ENCODE measurements around the gene ZC3H12A. TPM values are rescaled to one million over a fixed set of nuclear protein-coding genes. Genes with fewer than 3 reads are reported as not detected.

The ZC3H12A gene
- total and polyA plus RNA-seq, 2 of the 8 experiments (the other 6 are each of a cell fraction or from before 2014, with no cell fraction given) = 7.4 to 10.0 TPM

DNA sequence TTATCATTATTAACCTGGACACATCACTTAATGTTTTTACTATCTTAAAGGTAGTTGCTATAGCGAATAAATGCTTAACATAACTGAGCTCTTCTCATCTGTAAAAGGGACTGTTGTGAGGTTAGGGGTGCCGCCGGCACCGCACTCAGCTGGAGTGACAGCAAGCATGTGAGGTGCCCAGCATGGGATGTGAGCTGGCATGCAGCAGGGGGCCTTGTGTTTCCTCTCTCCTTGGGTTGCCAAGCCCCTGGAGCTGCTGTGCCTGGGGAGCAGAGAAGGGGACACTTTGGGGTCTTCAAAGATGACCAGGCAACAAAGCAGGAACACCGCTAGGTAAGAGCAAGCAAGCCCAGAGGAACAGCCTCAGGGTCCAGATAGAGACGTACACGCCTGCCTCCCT, 2.1 kb upstream of the ZC3H12A start:
- no peak overlapping the region for H3K9ac ChIP-seq (replicated peaks in 1 of 4; ENCODE audit: extremely low read depth in 1 of 4, low read depth in 3 of 4, low read length in 3 of 4)
- H3K79me2 ChIP-seq (ENCODE audit: control insufficient read depth in 1 of 2, insufficient read depth in 2 of 2, low read length in 2 of 2) = peaks cover 0 to 11% of the 10 kb centered on the region in 2 experiments; a peak in 1 of 4 replicates
- H3K56ac ChIP-seq (replicated peaks; ENCODE audit: insufficient read length, low read depth, low read length) = no peak overlapping the region
- H2AFZ ChIP-seq (ENCODE audit: low read length) = no peak overlapping the region
- H3K23ac ChIP-seq (ENCODE audit: insufficient read length) = no peak overlapping the region
- peak overlapping the region; percentile 94; the same call in 1 of the 2 replicates for H2BK12ac ChIP-seq (ENCODE audit: low read depth, low read length)
- H3K27me3 ChIP-seq (replicated peaks in 1 of 4; ENCODE audit: control insufficient read depth in 3 of 4, extremely low read depth in 1 of 4, insufficient read depth in 3 of 4, low read length in 3 of 4) = peaks cover 1 to 13% (median 9%) of the 10 kb centered on the region in 4 experiments; a peak in 6 of 7 replicates
- 72% methylated on average over 7 of the region's 7 CpGs; no CpG with 5 or more reads in 1 of the 2 experiments for WGBS, 2 experiments (ENCODE audit: extremely low coverage in 1 of 2, insufficient coverage in 1 of 2, insufficient read length in 1 of 2, insufficient replicate concordance in 2 of 2, low coverage in 1 of 2, low lambda C conversion rate in 2 of 2, missing lambda C conversion rate in 1 of 2)
- 0 out of 2 replicates have a peak overlapping the region, but pooled peaks have one; percentile 88 for H2BK5ac ChIP-seq (ENCODE audit: low read depth, low read length)
- H3K4ac ChIP-seq (replicated peaks; ENCODE audit: insufficient read length, low read depth, low read length) = no peak overlapping the region
- peaks cover 8% of the 10 kb centered on the region for H3K23me2 ChIP-seq (ENCODE audit: low read depth, low read length)
- no peaks in the 10 kb centered on the region; a peak in 1 of 8 replicates for H3K36me3 ChIP-seq (ENCODE audit: control insufficient read depth in 2 of 4, insufficient read depth in 4 of 4, low read length in 3 of 4)
- no peaks in the 10 kb centered on the region for H3K9me3 ChIP-seq (ENCODE audit: insufficient read depth in 2 of 2, low read depth in 1 of 2, low read length in 1 of 2)
- H2BK20ac ChIP-seq (ENCODE audit: low read length) = no peak overlapping the region
- H3K27ac ChIP-seq (ENCODE audit: low read depth, low read length) = no peak overlapping the region
- peaks cover 0 to 10% of the 10 kb centered on the region in 2 experiments for H4K20me1 ChIP-seq (replicated peaks in 1 of 2; ENCODE audit: control insufficient read depth in 1 of 2, insufficient read depth in 2 of 2, low read length in 2 of 2)
- H3K18ac ChIP-seq (ENCODE audit: extremely low read depth, low read length) = no peak overlapping the region
- no peaks in the 10 kb centered on the region; the same call in 1 of the 2 replicates for H3K79me1 ChIP-seq (ENCODE audit: low read depth, low read length)
- peaks cover 6 to 46% (median 28%) of the 10 kb centered on the region in 4 experiments for H3K4me1 ChIP-seq (replicated peaks in 1 of 4; ENCODE audit: control insufficient read depth in 3 of 4, insufficient read depth in 4 of 4, low read length in 3 of 4)
- FAIRE-seq (no peak), DNase-seq (ENCODE audit: low read depth in 1 of 2, low spot score in 2 of 2) (no peak)
- no peak overlapping the region for H2BK120ac ChIP-seq (replicated peaks; ENCODE audit: low read depth, low read length)
- no peak overlapping the region for H3K14ac ChIP-seq (ENCODE audit: insufficient read length)
- no peak overlapping the region for H3K4me3 ChIP-seq (ENCODE audit: extremely low read depth in 1 of 4, insufficient read depth in 2 of 4, low read depth in 3 of 4, low read length in 4 of 4)
- H4K8ac ChIP-seq (ENCODE audit: extremely low read depth, insufficient read depth, low read length) = no peak overlapping the region; the same call in 1 of the 2 replicates
- H2BK15ac ChIP-seq (ENCODE audit: low read length) = peak overlapping the region; percentile 53; the same call in 1 of the 2 replicates
- ChIA-PET CTCF (ENCODE audit: partially characterized antibody) (interaction anchor here (0.8 to 17.4 kb wide), 5 partner anchors 14 to 43 kb away, joined by 3 to 213 read pairs (median 5); partner anchors contain the start of gene MEAF6), POLR2A (ENCODE audit: partially characterized antibody) (interaction anchor here (1.4 to 3.3 kb wide), 3 partner anchors 15 to 33 kb away, joined by 3 to 12 read pairs (median 4); no protein-coding TSS in a partner anchor)
- no peak overlapping the region for H4K5ac ChIP-seq (ENCODE audit: insufficient read length, low read depth, low read length)
- peak overlapping the region; percentile 29 for H4K91ac ChIP-seq (replicated peaks; ENCODE audit: insufficient read length, low read length)
- 0 out of 4 replicates have a peak overlapping the region, but pooled peaks of 1 of the 2 experiments have one; percentile 10 for H3K4me2 ChIP-seq (ENCODE audit: insufficient read depth in 1 of 2, low read depth in 2 of 2, low read length in 2 of 2)
- H2AK5ac ChIP-seq (ENCODE audit: low read depth, low read length) = no peak overlapping the region; the same call in 1 of the 2 replicates
- TF ChIP-seq SAP30 (IDR thresholded peaks at IDR 0.05; ENCODE audit: insufficient read depth, insufficient replicate concordance, low read length) (no peak), RAD21 (IDR thresholded peaks at IDR 0.05 in 1 of 2, conservative IDR thresholded peaks at IDR 0.05 in 1 of 2; ENCODE audit: low read depth in 2 of 2, low read length in 2 of 2) (no peak), TBP (IDR thresholded peaks at IDR 0.05; ENCODE audit: low read depth, low read length) (no peak), TAF1 (IDR thresholded peaks at IDR 0.05; ENCODE audit: low read depth, low read length) (no peak)

Data from H1 (cell line).